Thyroid gland (tissue), 4 donors: ENCODE data around the gene EXPH5.

Source experiments
- CTCF ChIP-seq, 6 experiments: fragments of 200-600 bp in 3 of 6; fragments of 450-650 bp in 3 of 6; sonication (generic) in 3 of 6; IDR thresholded peaks; one replicate each; pipeline ENCODE4 v1.5.1; 2016 to 2019; ENCODE audit warnings: antibody characterized with exemption in 6 of 6, mild to moderate bottlenecking in 2 of 6, inconsistent platforms in 1 of 6, moderate library complexity in 1 of 6
- POLR2A ChIP-seq, 2 donors: fragments of 450-650 bp; IDR thresholded peaks; one replicate each; pipeline ENCODE4 v1.6.1; 2017; ENCODE audit warnings: antibody characterized with exemption in 2 of 2, mild to moderate bottlenecking in 2 of 2, moderate library complexity in 1 of 2

- TF ChIP-seq CTCF (IDR thresholded peaks at IDR 0.05) (no peak), POLR2A (IDR thresholded peaks at IDR 0.05) (no peak)
Observed at GRCh38 chr11:108538502-108538901, 55.1 kb downstream of the EXPH5 start.
